Activated gamma-delta T cell (primary cell): ENCODE data around the gene CNKSR2.

ENCODE experiments used
- DNase-seq: peaks from one replicate; lab custom pipeline; 2025; lab: John Stamatoyannopoulos, UW

CNKSR2 gene

DNA sequence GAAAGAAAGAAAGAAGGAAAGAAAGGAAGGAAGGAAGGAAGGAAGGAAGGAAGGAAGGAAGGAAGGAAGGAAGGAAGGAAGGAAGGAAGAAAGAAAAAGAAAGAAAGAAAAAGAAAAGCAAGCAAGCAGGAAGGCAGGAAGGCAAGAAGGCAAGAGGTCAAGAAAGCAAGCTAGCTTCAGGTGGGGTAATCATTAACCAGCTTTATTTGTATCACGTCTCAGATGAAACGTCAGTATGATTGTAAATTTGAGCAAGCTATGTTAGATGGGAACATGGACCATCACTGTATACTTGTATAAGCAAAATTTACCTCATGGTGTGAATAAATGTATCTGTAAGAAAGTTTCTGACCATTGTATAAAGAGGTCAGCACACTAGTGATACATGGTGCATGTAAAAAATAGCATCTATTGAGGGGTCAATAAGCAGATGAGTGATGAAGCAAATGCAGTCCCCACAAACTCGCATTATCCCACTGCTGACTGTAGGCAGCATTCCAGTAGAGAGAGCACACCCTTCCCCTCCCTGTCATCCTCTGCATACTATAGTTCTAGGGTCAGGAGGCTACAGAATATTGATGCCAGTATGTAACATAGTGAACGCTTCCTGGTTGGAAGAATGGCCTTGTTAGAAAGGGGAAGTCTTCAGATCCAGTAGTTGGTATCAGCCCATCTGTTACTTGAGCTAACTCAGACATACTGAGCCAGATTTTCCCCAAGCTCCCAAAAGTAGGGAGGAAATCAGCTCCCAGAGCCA lies 300.4 kb downstream of the CNKSR2 start:
- no peak for DNase-seq

DNA sequence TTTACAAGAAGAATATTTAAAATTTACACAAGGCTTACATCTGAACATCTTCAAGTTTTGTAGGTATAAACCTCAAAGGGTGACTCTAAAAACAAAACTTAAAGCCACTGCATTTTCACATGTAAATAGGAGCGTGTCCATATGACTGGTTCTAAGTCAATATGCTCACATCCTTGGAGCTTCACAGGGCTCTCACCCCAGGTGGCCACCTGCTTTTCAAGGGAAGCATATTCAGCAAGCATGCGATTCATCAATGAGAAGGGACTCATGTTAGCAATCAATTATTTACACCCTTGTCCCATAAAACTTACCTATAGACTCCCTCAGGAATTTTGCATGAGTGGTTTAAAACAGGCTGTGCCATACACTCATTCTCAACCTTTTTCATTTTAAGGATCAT lies 301.7 kb downstream of the CNKSR2 start:
- DNase-seq = no peak

DNA sequence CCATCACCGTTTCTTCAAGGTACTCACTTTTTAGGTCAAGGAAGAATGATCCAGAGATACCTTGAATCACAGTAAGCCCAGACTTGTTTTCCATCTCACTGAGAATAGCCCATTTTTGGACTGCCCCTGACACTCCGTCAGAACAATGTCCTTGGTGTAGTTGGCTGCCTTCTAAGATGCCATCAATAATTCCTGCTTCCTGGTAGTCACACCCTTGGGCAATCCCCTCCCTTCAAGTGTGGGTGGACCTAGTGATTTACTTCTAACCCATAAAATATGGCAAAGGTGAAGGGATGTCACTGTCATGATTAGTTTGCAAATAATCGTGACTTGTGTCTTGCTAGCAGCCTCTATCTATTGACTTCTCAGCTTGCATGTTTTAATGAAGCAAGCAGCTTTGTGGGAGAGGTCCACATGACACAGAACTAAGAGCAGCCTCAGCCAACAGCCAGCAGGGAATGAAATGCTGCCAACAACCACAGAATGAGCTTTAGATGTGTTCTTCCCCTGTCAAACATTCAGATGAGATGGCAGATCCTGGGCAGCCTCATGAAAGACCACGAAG lies 303.9 kb downstream of the CNKSR2 start:
- DNase-seq = no peak

DNA sequence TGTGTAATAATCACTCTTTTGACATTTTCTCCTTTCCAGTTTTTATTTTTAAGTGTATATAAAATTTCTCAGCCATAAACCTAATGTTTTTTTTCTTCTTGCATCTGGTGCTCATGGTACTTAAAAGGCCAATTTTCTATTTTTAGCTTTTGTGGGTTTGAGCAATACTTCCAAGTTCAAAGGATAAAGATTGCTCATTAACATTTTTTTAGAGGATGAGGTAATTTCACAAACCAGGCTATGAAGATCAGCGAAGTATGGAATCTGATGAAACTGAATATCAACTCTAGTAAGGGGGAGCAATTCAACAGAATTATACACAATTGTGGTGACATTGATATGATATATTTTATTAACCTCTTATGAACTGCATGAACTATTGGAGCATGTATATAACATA lies 309.7 kb downstream of the CNKSR2 start:
- DNase-seq = no peak

DNA sequence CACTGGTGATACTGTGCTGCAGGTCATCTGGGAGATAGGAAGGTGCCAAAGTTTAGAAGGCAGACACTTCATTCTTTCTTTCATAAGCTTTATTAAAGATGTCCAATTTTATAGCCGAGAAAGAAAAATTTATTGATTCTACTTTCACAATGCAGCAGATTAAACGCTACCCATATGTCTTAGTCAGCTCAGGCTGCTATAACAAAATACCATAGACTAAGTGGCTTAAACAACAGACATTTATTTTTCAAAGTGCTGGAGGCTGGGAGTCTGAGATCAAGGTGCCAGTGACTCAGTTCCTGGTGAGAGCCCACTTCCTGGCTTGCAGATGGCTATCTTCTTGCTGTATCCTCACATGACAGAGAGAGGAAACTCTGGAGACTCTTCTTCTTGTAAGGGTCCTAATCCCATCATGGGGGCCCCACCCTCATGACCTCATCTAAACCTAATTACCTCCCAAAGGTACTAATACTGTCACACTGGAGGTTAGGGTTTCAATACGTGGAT lies 317.3 kb downstream of the CNKSR2 start:
- DNase-seq = no peak

DNA sequence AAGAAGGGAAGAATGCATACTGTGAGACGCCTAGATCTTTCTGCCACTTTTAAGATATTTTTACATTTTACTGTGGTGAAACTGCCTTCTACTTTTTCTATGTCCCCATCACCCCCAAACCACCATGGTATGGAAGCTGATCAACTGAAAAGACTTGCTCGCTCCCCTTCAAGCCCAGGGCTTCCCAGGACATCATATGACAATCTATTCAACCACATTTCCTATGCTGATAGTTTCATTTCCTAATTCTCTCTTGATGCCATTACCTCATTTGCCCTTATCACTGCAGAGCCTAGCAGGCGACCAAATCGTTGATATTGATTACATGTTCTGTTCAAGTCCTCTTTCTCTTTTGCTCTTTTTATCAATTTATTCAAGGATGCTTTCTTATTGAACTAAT lies 324.1 kb downstream of the CNKSR2 start:
- DNase-seq = no peak

DNA sequence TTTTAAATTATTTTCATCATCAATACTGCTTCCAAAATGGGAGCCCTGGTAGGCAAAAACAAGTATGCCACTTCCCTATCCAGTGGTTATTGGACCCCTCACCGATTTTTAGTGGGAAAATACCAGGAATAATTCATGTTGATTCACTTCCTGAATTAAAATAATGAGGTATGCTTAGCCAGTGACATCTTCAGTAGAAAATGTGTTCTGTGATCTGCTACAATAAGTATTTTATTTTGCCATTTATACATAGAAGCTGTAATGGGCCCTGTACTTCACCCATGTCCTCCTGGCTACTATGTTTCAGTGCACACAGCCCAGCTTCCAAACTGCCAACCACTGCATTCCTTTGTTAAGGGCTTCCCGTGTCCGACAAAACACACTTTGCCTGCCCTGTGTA lies 324.9 kb downstream of the CNKSR2 start:
- DNase-seq = no peak

DNA sequence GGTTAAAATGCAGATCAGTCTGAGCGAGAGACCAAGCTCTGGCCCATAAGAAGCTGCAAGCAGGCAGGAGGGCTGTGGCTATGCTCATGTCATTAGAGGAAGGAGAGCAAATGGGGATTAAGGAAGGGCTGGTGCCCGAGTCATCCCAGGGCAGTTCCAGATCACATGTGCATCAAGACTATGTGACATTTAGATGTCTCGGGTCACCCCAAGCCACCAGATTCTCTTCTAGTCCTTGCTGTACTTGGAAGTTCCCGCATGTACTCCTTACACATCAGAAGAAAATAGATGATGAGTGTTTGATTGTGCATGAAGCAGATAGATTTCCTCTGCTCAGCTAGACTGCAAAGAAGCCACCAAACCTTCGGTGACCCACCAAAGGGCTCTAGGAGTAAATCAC lies 326.1 kb downstream of the CNKSR2 start:
- no peak for DNase-seq

DNA sequence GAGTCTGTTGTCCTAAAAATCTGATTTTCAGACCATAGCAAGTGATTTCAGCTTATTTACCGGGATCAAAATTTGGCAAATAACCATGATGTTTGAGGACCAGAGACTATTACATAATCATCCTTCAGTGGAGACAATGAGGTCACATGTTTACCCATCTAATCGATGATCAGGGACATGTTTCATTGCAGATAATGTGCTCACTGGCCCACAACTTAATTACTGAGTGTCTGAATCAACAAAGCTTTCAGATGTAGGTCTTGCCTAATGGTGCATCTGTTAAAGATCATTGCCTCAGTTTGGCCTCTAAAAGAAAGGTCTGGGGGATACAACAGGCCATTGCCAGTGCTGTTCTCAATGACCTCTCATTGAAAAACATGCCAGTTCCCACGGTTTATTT lies 326.7 kb downstream of the CNKSR2 start:
- DNase-seq = no peak

DNA sequence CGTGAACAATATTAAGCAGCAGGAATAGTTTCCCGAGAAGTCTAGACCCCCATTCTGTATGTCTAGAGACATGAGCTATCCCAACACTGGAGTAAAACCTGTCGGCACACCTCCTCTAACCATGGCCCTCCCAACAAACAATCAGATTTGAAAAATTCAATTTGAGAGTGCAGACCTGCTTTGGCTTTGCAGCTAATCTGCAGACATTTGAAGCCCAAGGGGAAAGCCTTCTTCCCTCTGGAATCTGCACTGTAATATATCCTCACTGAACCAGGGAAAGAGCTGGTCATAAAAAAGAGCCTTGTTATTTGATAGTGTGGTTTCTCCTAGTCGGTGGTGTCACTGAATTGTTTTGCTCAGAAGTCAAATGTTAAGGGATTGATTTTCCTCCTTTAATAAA lies 328.5 kb downstream of the CNKSR2 start:
- DNase-seq = no peak
